Fibroblast of skin of abdomen (primary cell): ENCODE results near the gene SFXN5.

Experiments used
- DNase-seq: peaks from one replicate; pipeline ENCODE4 v3.0.0-alpha.2; 2013

Gene SFXN5

DNA sequence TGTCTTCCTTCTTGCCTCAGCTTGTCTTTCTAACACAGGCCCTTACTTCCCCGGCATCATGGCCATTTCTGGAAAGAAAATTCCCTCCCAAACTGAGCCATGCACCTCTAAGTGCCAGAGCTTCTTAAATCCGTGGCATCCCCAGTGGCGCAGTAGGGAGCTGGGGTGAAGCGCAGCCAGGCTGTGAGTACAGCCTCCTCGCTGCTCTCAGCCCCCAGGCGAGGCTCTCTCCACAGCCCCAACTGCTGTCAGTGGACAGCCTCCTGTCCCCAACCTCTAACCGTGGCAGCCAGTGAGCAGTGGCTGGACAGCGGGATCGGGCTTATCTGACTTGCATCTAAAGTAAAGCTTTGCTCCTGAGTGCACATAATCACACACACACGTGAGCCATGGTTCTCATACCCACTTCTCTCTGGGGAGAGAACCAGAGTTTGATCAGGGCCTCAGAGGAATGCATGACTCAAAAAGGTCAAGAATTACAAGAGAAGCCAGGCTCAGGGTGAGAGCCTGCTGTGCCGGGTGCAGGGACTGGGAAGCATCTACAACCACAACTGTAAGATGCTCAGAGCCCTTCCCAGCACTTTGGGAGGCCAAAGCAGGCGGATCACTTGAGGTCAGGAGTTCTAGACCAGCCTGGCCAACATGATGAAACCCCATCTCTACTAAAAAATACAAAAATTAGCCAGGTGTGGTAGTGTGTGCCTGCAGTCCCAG is 50.7 kb downstream of the SFXN5 start:
- DNase-seq: peak; percentile 71

DNA sequence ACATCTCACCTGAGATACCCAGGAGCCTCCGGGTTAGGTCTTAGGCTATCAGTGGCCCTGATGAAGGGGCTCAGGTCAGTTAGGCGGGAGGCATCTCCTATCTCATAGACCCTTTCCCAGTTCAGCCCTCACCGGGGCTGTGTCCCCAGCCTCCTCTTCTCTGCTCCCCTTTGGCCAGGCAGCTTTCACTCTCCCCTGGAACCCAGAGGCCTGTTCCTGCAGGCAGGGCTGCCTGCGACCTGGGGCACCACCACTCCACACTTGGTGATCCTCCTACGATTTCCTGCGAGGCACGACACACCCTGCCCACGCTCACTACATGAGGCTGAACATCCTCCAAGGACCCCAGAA is 51.2 kb downstream of the SFXN5 start:
- DNase-seq: no peak

DNA sequence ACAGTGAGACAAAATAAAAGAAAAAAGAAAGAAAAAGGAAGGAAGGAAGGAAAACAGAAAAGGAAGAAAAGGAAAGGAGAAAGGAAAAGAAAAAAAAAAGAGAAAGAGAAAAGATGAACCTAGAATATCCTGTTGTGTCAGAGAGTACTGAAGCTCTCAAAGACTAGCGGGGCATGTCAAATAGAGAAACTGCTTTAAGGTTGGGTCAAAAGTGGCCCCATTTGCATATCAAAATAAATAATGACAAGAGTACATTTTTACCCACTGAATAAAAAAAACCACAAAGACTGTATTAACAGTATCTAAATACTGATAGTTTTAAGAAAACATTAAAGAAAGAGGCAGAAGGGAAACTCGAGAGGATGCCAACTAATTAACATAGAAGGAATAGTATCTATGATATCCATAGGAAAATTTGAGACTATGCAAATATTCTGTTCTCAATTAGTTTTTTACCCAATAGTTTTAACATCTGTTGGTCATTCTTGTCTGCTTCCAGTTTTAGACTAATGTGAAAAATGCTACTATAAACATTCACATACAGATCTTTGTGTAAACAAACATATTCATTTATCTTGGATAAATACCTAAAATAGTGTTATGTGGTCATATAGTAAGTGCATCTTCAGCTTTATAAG is 53.2 kb downstream of the SFXN5 start:
- DNase-seq: no peak

DNA sequence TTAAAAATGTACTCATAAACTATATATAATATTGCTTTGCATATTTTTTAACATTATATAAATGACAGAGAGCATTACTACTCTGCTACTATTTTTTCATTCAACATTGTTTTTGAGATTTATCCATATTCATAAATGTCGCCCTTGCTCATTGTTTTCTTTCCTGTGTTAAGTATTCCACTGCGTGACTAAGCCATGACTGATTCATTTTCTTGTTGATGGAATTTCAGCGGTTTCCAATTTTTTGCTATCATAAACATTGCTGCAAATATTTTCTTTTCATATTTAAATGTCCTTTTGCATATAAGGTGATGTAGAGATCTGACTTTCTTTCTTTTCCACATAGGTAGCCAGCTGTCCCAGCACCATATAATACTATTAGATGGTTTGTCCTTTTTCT is 57.6 kb downstream of the SFXN5 start:
- peak; percentile 4 for DNase-seq

DNA sequence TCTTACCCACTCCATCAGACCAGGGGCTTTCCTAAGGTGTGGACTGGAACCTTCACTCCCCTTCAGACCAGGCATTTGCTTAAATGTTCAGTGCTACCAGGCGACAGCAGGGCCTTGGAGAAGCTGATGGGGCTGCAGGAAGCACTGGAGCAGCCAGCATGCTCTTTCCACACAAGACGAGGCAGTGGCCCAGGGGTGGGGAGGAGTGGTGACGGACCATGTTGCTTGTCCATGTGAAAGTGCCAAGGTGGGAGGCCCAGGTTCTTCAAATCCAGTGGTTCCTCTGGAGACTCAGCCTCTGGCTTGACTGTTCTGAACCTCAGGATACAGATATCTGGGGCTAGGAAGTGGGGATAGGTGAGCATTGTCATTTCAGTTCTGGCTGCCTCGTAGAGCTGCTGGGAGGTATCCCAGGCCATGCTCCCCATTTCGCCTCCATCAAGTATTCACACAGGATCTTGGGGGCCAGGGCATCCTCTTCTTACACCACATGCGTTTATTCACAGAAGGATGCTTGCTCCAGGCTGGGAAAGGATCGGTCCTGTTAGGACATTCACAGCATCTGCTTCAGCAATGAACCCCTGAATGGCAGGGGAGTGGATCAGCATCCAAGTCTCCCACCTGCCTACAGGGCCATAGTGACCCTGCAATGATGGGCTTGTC is 62.2 kb downstream of the SFXN5 start:
- DNase-seq: no peak

DNA sequence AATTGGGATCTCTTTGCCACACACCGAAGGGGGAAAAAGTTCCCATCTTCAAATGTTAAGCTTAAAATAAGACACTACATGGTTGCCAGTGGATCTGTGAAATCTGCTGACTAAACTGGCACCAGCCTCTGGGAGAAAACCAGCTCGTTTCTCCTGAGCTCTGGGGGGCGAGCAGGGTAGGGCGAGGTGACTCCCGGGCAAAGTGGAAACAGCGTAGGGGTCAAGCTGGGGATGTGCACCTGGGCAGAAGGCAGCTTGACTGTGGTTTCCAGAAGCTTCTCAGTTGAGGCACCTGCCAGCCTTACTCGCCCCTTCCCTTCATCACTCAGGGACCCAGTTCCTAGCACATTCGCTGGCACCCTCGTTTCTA is 62.8 kb downstream of the SFXN5 start:
- DNase-seq: no peak

DNA sequence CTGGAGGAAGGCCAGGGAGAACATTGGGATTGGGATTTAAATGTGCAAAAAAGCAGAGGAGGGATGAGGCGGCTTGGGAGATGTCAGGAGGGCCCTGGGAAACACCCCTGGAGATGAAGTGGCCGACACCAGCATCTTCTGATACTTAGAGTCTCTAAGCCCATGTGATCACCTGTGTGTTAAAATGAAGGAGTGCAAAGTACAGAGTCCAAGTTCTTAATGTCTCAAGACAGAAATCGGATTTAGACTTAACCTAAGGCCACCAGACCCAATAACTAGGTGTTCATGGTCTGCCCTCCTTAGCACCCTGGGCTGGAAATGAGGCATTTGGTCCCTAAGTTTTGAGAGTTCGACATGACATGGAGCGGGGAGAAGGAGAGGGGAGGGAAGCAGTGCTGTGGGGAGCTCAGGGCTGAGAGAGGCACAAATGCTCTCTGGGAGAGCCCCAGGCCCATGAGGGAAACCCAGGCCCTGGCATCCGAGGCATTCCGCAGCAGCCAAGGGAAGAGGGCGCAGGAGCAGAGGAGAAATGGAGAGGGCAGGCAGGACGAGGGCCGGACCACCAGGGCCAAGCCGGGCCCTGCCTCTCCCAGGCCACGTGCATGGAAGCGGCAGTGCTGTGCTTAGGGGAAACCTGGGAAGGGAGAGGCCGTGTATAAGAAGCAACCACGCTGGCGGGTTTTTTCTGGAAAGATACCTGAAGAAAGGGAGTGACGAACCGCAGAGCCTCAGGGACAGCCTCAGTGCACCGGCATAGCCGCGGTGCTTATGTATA is 63.3 kb downstream of the SFXN5 start:
- no peak for DNase-seq

DNA sequence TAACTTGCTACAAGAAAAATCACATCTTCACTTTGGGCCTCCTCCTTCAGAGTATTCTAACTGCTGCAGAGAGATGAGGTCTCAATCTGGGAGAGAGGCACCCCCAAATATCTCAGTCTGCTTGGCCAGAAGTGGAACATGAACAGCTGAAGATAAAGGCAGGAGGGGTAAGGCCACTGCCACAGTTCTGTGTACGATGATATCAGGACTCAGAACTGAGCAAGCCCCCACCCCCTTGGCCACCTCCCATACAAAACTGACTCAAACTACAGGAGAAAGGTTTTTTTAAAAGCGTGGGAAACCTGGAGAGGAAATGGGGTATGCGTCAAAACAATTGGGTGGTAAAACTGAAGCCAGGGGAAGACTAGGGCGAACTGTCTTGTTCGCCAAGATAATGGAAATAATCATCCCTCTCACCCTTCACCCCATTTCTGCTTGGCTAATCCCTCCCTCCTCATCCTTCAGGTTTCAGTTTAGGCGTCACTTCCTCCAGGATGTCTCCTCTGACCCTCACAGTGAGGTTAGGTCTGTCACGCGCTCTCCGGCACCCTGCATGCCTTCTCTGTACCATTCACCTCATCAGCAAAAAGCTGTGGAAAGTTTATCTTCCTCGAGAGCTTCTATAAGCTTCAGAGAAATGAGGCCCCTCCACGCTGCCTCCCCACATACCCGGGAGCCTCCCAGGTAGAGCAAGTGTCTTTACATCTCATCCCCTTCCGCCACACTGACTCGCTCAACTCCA is 64.4 kb downstream of the SFXN5 start:
- no peak for DNase-seq

DNA sequence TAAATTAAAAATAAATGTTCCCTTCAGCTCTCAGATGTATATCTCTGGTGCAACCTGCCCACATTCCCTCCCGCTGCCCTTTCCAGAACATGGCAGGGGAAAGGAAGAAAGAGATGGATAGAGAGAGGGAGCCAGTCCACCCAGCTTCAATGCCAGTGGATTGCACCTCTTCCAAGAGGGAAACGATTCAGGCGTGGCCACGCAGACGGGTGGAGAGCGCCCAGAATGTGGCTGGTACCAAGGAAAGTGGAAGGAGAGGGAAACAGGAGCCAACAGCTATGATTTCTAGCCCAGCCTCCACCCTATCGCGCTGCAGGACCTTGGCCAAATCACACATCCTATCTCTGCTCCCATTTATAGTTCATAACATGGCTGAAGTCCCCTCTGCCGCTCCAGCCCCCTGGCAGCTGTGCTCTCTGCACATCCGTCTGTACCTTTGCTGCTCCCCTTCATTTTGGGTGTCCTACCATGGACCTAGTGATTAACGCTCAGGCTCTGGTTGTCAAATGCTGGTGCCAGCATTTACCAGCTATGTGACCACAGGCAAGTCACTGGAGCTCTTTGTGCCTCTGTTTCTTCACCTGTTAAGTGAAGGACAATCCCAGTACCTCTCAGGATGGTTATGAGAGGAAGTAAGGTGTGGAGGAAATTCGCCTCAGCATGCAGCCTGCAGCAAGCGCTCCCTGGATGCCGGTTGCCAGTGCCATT is 66.5 kb downstream of the SFXN5 start:
- DNase-seq: no peak

DNA sequence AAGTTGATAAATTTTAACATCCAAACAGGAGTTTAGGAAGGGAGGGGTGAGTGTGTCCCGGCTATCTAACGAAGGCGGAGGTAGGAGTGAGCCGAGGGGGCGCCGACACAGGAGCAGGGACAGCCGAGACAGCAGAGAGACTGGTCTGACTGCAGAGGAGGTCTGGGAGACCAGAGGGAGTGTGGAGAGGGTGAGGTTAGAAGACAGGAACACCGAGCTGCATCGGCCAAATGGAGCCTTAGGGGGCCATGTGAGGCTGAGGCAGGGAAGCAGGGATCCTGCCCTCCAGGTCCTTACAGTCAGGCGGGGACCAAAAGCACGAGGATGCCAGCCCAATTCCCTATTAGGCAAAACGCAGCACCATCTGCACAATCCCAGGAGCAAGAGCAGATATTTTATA is 67.0 kb downstream of the SFXN5 start:
- DNase-seq: no peak

DNA sequence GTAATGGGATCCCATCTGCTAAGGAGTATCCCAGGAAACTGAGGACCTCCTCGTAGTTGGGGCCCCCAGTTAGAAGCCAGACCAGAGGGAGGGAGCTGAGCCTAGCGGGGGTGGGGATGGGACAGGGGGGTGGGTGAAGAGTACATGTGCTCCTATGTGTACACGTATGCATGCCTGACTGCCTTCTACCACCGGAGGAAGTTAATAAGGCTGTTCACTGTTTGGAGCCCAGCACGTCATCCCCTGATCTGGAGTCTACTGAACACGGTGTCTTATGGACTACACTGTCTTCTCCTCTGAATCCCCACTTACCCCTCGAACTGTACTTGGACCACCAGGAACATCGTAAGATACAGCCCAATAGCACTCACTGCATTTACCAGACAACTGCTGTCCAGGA is 68.5 kb downstream of the SFXN5 start:
- no peak for DNase-seq

DNA sequence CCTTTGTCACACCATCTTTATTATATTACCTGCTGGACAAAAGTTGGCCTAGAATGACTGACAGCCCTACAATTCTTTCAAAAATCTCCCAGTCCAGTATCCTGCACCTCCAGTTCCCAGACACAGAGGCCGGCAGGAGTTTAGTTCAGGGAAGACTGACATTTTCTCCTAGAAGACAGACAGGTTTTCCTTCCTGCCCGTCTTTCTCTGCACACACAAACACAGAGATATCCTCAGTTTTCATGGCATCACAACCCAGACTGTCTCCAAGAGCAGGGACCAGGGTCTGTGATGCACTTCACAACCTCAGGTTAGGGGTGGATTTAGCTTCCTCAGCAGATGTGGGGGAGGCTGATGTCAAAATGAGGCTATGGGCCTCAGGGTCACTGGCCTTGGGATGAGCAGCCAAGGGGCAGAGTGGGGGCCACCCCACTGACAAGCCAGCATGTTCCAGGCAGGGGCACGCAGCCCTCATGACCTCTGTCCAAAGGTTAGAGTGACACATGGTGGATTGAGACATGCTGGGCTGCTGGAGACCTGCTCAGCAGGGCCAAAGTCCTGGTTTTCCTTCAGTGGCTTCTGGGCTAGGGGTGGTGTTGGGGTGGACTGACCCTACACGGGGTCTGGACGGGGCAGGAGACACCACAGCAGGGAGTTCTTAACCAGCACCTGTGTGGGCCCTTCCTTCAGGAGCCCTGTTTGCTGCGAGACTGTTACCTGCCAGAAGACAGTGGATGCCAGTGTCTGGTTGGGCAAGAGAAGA is 70.5 kb downstream of the SFXN5 start:
- no peak for DNase-seq

DNA sequence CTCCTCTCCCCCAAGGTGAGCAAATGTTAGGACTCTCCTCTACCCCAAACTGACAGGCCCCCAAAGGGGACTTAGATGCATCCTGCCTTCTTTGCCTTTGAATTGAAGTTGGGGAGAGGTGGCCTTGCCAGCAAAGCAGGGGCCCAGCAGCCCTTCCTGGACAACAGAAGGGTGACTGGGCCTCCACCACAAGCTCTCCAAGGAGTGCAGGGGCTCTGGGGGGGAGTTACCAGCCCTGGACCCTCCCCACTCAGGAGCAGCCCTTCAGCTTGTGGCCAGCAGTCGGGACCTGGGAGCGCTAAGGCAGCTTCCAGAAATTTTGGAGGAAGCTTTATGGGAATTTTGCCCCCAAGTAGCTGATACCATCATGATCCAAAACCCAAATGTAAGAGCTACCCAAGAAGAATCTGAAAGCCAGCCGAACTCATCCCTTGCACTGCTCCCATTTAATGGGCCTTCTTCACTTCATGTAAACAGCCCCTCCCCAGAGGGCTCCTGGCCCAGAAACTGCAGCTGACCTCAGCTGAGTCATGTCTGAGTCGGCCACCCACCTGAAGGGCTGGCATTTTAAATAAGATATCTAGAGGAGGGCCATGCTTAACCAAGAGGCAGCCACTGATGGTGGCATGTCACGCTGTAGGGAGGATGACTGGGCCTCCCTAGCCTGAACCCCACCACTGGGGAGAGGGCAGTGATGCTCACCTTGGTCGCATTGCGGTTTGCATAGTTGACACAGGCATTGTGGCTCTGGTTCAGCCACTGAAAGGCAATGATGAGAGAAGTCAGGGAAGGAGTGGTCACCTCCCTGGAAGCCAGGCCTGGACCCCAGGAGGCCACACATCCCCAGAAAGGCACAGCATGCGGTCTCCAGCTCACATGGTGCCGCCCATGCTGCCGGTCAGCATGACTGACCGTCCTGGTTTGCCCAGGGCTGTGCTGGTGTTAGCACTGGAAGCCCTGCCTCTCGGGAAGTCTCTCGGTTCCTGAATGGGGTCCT is 71.5 kb downstream of the SFXN5 start:
- peak; percentile 4 for DNase-seq

DNA sequence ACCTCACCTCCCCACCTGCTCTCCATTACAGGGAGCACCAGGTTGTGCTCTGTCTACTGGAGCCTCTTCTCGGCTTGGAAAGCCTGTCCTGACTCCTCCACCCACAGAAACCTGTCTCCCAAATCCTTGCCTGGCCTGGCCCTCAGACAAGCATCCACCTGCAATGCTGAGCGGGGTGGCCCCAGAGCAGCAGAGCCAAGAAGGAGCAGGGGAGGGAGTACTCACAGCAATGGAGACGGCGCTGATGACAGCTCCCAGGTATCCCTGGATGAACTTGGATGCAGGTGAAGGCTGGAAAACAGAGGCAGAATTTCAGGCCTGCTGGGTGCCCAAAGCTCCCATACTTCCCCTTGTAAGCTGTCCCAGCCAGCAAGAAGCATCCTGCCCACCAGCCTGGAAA is 72.8 kb downstream of the SFXN5 start:
- no peak for DNase-seq

DNA sequence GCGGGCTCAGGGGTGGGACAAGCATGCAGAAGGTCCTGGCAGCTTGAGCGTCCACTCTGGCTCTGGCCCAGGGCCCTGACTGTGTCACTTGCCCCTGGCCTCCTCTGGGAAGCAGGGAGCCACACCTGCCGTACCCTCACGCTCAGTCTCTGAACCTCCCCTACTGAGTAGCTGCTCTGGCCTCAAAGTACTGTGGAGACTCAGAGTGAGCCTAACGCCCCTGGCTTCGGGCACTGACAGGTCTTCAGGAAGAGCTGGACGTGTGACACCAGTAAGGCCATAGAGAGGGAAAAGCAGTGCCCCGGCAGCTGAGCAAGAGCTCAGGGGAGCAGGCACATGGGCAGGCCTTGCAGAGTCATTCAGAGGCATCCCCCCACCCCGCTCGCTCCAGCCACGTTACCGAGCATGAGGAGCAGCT is 73.3 kb downstream of the SFXN5 start:
- no peak for DNase-seq

DNA sequence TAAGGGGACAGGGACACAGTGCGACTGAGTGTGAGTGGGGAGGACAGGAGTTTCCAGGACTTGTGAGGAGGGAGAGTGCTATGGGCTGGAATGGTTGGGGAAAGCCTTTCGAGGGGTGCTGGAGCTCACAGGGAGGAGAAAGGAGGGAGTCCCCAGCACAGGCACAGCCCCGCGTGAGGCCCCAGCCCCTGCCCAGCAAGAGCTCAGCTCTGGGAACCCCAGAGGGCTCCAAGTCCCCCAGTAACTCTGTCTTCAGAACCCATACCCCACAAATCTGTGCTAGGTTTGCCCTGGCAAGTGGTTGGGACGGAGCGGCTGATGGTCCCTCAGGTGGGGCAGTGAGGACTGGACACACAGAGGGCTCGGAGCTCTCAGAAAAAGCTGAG is 75.4 kb downstream of the SFXN5 start:
- no peak for DNase-seq

DNA sequence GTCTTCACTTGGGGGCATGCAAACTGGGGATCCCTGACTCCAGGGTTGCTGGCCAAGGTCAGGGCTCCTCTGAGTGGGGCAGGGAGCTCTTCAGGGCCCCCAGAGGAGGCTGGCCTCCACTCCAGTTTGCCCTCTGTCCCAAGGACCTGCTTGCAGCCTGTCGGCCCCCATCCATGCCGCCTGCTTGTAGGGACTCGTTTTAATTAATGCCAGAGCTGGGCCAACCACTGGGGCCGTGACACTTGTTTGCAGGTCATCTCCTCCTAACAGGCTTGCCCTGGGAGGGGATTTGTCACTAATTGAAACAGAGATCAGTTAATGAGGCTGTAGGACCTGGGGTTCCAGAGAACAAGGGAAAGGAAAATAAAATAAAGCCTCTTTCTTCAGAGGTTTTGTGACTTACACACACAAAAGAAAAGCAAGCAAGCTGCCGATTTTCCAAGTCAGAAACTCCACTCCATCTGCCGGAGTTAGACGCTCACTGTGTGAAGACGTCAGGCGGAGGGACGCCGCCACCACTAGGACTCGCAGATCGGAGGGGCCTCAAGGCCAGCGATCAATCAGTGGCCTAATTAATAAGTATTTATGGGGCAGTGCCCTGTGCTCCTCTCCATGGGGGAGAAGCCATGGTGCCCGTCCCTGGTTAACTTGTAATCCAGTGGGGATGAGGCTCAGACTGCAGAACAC is 75.9 kb downstream of the SFXN5 start:
- no peak for DNase-seq

DNA sequence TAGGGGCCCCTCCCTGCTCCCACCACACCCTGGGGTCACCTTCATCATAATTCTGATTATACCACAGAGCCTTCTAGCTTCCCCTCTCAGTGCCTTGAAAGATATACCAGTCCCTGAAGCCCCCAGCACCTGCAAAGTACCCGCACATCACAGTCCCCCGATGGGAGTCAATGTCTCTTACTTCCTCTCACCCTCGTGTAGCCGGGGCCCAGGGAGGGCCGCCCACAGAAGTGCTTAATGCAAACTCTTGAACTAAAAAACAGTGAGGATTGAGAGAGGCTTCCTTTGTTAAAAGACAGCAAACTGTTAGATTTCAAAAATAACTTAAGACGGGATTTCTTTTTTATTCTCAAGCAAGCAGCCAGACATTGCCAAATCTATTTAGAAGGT is 76.5 kb downstream of the SFXN5 start:
- no peak for DNase-seq

DNA sequence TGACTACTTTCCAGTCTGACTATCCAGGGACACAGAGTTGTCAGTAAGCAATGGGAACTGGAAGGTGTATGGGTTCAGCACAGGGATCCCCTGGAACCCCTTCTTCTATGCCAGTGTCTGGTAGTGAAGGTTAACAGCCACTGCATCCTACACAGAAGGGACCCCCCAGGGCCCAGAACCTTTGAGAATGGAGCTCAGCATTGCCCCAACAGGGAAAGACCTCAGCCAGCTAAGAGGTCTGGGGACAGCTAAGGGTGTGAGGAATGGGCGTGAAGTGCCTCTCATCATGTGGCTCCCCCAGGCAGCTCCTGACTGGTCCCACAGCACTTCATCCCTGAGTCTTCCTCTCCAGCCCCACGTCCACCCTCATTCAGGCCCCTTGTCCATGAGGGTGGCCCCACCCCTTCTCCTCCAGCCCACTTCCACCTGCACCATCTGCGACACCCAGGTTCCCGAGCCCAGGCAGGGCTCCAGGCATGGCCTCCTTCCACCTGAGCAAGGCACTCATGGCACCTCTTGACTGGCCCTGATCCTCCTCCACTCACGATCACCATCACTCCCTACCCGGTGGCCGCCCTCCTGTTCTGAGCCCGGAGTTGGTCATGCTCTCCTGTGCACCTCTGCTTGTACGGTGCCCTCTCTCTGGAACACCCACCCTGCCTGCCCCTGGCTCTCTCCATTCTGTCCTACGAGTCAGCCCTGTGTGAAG is 77.1 kb downstream of the SFXN5 start:
- no peak for DNase-seq
